Fibroblast of lung (primary cell): ENCODE measurements around the gene ATP11A. TPM values are rescaled to one million over a fixed set of nuclear protein-coding genes. Genes with fewer than 3 reads are reported as not detected.

Source experiments
- DNase-seq, 2 donors: peaks; one replicate each; pipeline versions ENCODE4 v3.0.0 to v3.0.0-alpha.2; 2010; ENCODE audit warnings: low read depth in 2 of 2
- H2AFZ ChIP-seq: 2 replicates; pipeline ENCODE4 v1.5.1; 2012; ENCODE audit warnings: low read length, control low read depth, inconsistent platforms
- H3K27ac ChIP-seq: 2 replicates; pipeline ENCODE4 v1.5.1; 2011; ENCODE audit warnings: low read length, control low read depth; ENCODE audit not compliant: insufficient read depth
- H3K27me3 ChIP-seq: 2 replicates; pipeline ENCODE4 v1.5.1; 2011; ENCODE audit warnings: mild to moderate bottlenecking, low read length; ENCODE audit not compliant: control insufficient read depth, insufficient read depth
- H3K36me3 ChIP-seq: 2 replicates; pipeline ENCODE4 v1.5.1; 2011; ENCODE audit warnings: low read length; ENCODE audit not compliant: control insufficient read depth, insufficient read depth
- H3K4me1 ChIP-seq: 2 replicates; pipeline ENCODE4 v1.5.1; 2011; ENCODE audit warnings: low read length; ENCODE audit not compliant: control insufficient read depth, insufficient read depth; ENCODE audit errors: extremely low read depth
- H3K4me2 ChIP-seq: 2 replicates; pipeline ENCODE4 v1.5.1; 2011; ENCODE audit warnings: low read length, control low read depth; ENCODE audit not compliant: insufficient read depth; ENCODE audit errors: extremely low read depth
- H3K4me3 ChIP-seq, 4 experiments: fragments of 200-600 bp in 1 of 4; sonication (generic) in 1 of 4; replicated peaks in 1 of 4; 2 replicates each; pipeline ENCODE4 v1.5.1; 2011 to 2016; ENCODE audit warnings: low read length in 4 of 4, low read depth in 3 of 4, mild to moderate bottlenecking in 3 of 4, control low read depth in 2 of 4, inconsistent platforms in 1 of 4, mixed read lengths in 1 of 4; ENCODE audit not compliant: insufficient read depth in 1 of 4; ENCODE audit errors: control extremely low read depth in 1 of 4
- H3K79me2 ChIP-seq: 2 replicates; pipeline ENCODE4 v1.5.1; 2012; ENCODE audit warnings: mild to moderate bottlenecking, low read length, inconsistent platforms; ENCODE audit not compliant: control insufficient read depth, insufficient read depth
- H3K9ac ChIP-seq: 2 replicates; pipeline ENCODE4 v1.5.1; 2011; ENCODE audit warnings: mild to moderate bottlenecking, low read length, control low read depth; ENCODE audit not compliant: insufficient read depth
- H3K9me3 ChIP-seq: 2 replicates; pipeline ENCODE4 v1.5.1; 2012; ENCODE audit warnings: low read depth, low read length; ENCODE audit not compliant: control insufficient read depth, insufficient read depth
- H4K20me1 ChIP-seq: 2 replicates; pipeline ENCODE4 v1.5.1; 2011; ENCODE audit warnings: low read length; ENCODE audit not compliant: control insufficient read depth, insufficient read depth; ENCODE audit errors: extremely low read depth
- EZH2 ChIP-seq: IDR thresholded peaks from 2 replicates; pipeline ENCODE4 v1.5.1; 2012; ENCODE audit warnings: low read length, control low read depth, mild to moderate bottlenecking; ENCODE audit errors: missing control alignments
- polyA plus RNA-seq, 2 donors: library from polyadenylated mRNA; depleted of rRNA in 1 of 2; stranded (reverse) in 1 of 2; unstranded in 1 of 2; fragments of >200 nt; gene quantifications; 2 replicates each; pipeline ENCODE4 v1.2.1, GENCODE V29; 2011 to 2012; ENCODE audit warnings: missing spikeins in 1 of 2
- total RNA-seq: library from RNA; depleted of rRNA; stranded (reverse); fragments of >200 nt; gene quantifications from 2 replicates; pipeline ENCODE4 v1.2.1, GENCODE V29; 2014
- TF ChIP-seq, protein P1 (sequence below), 2 donors: IDR thresholded peaks in 1 of 2; conservative IDR thresholded peaks in 1 of 2; 1 replicate in 1 of 2; 2 replicates in 1 of 2; pipeline ENCODE4 v1.5.1; 2011 to 2012; ENCODE audit warnings: low read length in 2 of 2, control low read depth in 1 of 2, inconsistent platforms in 1 of 2, low read depth in 1 of 2, mild to moderate bottlenecking in 1 of 2

The ATP11A gene
- total and polyA plus RNA-seq, 2 donors (not counting 1 experiment from before 2014, with no cell fraction given) = 2.3 to 7.8 TPM

DNA sequence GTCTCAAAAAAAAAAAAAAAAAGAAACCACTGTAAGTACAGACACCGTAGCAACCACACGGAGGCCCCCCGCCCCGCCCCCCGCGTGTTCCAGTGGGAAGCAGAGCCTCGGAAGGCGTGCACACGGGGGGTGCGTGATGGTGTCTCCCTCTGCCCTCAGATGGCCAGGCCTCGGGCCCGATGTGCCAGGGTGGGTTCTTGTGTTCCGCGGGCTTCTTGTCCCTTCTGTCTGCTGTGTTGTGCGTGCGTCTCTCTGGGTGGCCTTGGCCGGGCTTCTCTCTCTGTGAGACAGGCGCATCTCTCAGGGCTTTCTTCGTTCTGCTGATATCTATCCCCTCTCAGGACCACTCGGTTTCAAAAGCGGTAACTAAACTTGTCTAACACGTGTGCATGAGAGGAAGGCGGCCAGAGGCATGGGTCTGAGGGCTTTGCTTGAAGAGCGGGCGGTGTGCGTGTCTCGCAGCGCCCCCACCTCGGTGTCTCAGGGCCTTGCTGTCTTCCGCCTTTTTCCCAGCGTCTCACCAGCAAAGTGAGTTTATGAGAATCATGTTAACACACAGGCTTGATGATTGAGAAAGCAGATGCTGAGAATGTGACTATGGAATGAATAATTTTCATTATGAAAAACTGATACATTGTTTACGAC lies 12.6 kb downstream of the ATP11A start:
- Histone ChIP-seq H3K9ac (no peak overlapping the region), H3K27me3 (no peaks in the 10 kb centered on the region), H3K79me2 (no peaks in the 10 kb centered on the region), H4K20me1 (no peaks in the 10 kb centered on the region), H3K27ac (no peak overlapping the region), H2AFZ (no peak overlapping the region), H3K36me3 (no peaks in the 10 kb centered on the region), H3K4me3 (no peak overlapping the region), H3K9me3 (no peaks in the 10 kb centered on the region), H3K4me1 (no peaks in the 10 kb centered on the region), H3K4me2 (no peak overlapping the region)
- TF ChIP-seq EZH2 = no peak
- DNase-seq = no peak

DNA sequence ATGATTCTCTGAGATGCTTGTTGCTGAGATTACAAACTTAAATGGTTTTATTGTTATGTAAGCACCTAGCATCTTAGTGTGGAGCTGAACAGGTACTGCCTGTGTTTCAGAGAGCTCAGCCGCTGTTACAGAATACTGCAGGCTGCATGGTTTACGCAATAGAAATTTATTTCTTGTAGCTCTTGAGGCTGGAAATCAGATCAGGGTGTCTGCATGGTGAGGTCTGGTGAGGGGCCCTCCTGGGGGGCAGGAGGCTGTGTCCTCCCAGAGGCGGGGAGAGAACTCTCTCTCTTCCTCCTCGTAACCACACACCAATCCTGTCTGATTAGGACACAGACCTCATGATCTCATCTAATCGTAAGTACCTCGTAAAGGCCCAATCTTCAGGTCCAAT lies 13.1 kb downstream of the ATP11A start:
- Histone ChIP-seq H3K27ac (no peak overlapping the region), H2AFZ (no peak overlapping the region), H3K4me2 (no peak overlapping the region), H3K9ac (no peak overlapping the region), H4K20me1 (no peaks in the 10 kb centered on the region), H3K4me1 (no peaks in the 10 kb centered on the region), H3K79me2 (no peaks in the 10 kb centered on the region), H3K9me3 (no peaks in the 10 kb centered on the region), H3K36me3 (no peaks in the 10 kb centered on the region), H3K4me3 (no peak overlapping the region), H3K27me3 (no peaks in the 10 kb centered on the region)
- TF ChIP-seq, protein P1, sequence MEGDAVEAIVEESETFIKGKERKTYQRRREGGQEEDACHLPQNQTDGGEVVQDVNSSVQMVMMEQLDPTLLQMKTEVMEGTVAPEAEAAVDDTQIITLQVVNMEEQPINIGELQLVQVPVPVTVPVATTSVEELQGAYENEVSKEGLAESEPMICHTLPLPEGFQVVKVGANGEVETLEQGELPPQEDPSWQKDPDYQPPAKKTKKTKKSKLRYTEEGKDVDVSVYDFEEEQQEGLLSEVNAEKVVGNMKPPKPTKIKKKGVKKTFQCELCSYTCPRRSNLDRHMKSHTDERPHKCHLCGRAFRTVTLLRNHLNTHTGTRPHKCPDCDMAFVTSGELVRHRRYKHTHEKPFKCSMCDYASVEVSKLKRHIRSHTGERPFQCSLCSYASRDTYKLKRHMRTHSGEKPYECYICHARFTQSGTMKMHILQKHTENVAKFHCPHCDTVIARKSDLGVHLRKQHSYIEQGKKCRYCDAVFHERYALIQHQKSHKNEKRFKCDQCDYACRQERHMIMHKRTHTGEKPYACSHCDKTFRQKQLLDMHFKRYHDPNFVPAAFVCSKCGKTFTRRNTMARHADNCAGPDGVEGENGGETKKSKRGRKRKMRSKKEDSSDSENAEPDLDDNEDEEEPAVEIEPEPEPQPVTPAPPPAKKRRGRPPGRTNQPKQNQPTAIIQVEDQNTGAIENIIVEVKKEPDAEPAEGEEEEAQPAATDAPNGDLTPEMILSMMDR (conservative IDR thresholded peaks at IDR 0.05 in 1 of 2, IDR thresholded peaks at IDR 0.05 in 1 of 2; ENCODE audit: low read depth in 1 of 2, low read length in 2 of 2) = no peak
- no peak for TF ChIP-seq EZH2
- no peak for DNase-seq

DNA sequence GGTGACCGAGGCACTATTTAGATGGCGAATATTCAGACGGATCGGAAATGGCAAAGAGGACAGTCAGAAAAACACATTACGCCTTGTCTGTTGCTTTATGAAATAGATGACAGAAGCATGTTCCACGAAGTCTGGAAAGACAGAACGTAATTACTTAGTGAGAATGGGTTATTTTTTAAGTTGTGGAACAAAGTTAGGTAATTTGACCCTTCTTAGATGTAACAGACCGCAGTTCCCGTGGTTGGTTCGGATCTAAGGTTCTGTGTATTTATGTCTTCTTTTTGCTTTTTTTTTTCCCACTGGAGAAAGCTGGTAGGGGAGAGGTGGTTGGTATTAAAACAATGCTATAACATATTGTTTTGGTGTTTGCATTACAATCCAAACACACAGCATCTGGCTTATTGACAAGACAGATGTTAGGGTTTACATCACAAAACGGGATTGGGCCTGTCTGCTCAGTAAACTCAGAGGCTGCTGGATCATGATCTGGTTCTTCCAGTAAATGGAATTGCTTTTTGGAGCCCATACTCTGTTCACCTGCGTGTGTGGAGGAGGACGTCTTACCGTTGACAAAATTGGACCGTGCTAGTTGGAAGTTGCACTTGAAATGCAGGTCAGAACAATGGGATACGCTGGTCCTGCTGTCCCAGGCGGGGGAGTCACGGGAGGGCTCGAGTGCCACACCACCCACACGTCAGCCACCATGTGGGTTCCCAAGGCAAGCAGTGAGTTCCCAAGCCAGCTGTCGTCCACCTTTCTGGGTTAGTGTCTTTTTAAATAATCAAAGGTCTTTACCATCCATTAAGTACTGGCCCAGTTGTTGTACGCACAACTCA lies 13.8 kb downstream of the ATP11A start:
- no peak overlapping the region for H3K9ac ChIP-seq
- no peaks in the 10 kb centered on the region for H3K4me1 ChIP-seq
- H3K4me3 ChIP-seq = no peak overlapping the region
- H3K27me3 ChIP-seq = no peaks in the 10 kb centered on the region
- H3K9me3 ChIP-seq = no peaks in the 10 kb centered on the region
- H3K4me2 ChIP-seq = no peak overlapping the region
- no peaks in the 10 kb centered on the region for H4K20me1 ChIP-seq
- H2AFZ ChIP-seq = no peak overlapping the region
- no peaks in the 10 kb centered on the region for H3K36me3 ChIP-seq
- no peak for TF ChIP-seq EZH2
- TF ChIP-seq, protein P1 (conservative IDR thresholded peaks at IDR 0.05 in 1 of 2, IDR thresholded peaks at IDR 0.05 in 1 of 2; ENCODE audit: low read depth in 1 of 2, low read length in 2 of 2) = no peak
- no peaks in the 10 kb centered on the region for H3K79me2 ChIP-seq
- H3K27ac ChIP-seq = no peak overlapping the region
- DNase-seq = peak in 1 of 2 donors; percentile 12
